NT2/D1 (cell line): ENCODE results near the gene LTBP4.

Experiments used
- SUZ12 ChIP-seq: IDR thresholded peaks from 2 replicates; pipeline ENCODE4 v1.6.1; 2011; ENCODE audit not compliant: insufficient read length, insufficient read depth; ENCODE audit errors: extremely low read depth
- YY1 ChIP-seq: IDR thresholded peaks from 2 replicates; pipeline ENCODE4 v1.6.1; 2011; ENCODE audit not compliant: insufficient read length, insufficient read depth
- ZNF274 ChIP-seq: IDR thresholded peaks from 2 replicates; pipeline ENCODE4 v1.6.1; 2011; ENCODE audit warnings: mild to moderate bottlenecking, low read depth, low read length

- TF ChIP-seq SUZ12, result no peak
- TF ChIP-seq YY1, result no peak
- TF ChIP-seq ZNF274, result no peak
Observed at GRCh38 chr19:40638327-40638726, 37.2 kb downstream of the LTBP4 start.
